ENCODE measurements around the gene NPTXR.
A peak's percentile ranks its signal among the peaks of the same experiment; 100 is the strongest.

NPTXR gene

GRCh38 chr22:38837414-38837928 is 6.4 kb downstream of the NPTXR start:
- H3K27me3 ChIP-seq (ENCODE audit: insufficient read depth, poor library complexity, severe bottlenecking): peaks cover 5% of the 10 kb centered on the region
- H3K9me3 ChIP-seq (ENCODE audit: severe bottlenecking): no peaks in the 10 kb centered on the region
- no peak overlapping the region for H3K4me3 ChIP-seq (ENCODE audit: severe bottlenecking)
- H3K4me1 ChIP-seq (ENCODE audit: insufficient read depth, poor library complexity, severe bottlenecking): peaks cover 3% of the 10 kb centered on the region
- DNase-seq (ENCODE audit: low spot score): no peak
- no peak for ATAC-seq (ENCODE audit: low read depth)
- TF ChIP-seq, protein P1, sequence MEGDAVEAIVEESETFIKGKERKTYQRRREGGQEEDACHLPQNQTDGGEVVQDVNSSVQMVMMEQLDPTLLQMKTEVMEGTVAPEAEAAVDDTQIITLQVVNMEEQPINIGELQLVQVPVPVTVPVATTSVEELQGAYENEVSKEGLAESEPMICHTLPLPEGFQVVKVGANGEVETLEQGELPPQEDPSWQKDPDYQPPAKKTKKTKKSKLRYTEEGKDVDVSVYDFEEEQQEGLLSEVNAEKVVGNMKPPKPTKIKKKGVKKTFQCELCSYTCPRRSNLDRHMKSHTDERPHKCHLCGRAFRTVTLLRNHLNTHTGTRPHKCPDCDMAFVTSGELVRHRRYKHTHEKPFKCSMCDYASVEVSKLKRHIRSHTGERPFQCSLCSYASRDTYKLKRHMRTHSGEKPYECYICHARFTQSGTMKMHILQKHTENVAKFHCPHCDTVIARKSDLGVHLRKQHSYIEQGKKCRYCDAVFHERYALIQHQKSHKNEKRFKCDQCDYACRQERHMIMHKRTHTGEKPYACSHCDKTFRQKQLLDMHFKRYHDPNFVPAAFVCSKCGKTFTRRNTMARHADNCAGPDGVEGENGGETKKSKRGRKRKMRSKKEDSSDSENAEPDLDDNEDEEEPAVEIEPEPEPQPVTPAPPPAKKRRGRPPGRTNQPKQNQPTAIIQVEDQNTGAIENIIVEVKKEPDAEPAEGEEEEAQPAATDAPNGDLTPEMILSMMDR (IDR thresholded peaks at IDR 0.05; ENCODE audit: poor library complexity, severe bottlenecking): no peak
- H3K36me3 ChIP-seq (ENCODE audit: low read depth): no peaks in the 10 kb centered on the region
- H3K27ac ChIP-seq (ENCODE audit: poor library complexity, severe bottlenecking): no peak overlapping the region

GRCh38 chr22:38835888-38836301 is 7.9 kb downstream of the NPTXR start:
- peak; percentile 59 for ATAC-seq (ENCODE audit: low read depth)
- no peak for DNase-seq (ENCODE audit: low spot score)
- Histone ChIP-seq H3K9me3 (ENCODE audit: severe bottlenecking) (no peaks in the 10 kb centered on the region), H3K27me3 (ENCODE audit: insufficient read depth, poor library complexity, severe bottlenecking) (no peaks in the 10 kb centered on the region), H3K27ac (ENCODE audit: poor library complexity, severe bottlenecking) (no peak overlapping the region), H3K4me3 (ENCODE audit: severe bottlenecking) (no peak overlapping the region), H3K36me3 (ENCODE audit: low read depth) (no peaks in the 10 kb centered on the region), H3K4me1 (ENCODE audit: insufficient read depth, poor library complexity, severe bottlenecking) (no peaks in the 10 kb centered on the region)
- TF ChIP-seq, protein P1 (IDR thresholded peaks at IDR 0.05; ENCODE audit: poor library complexity, severe bottlenecking): no peak

- Histone ChIP-seq H3K27me3 (ENCODE audit: insufficient read depth, poor library complexity, severe bottlenecking) (no peaks in the 10 kb centered on the region), H3K36me3 (ENCODE audit: low read depth) (no peaks in the 10 kb centered on the region), H3K4me3 (ENCODE audit: severe bottlenecking) (no peak overlapping the region), H3K27ac (ENCODE audit: poor library complexity, severe bottlenecking) (no peak overlapping the region), H3K4me1 (ENCODE audit: insufficient read depth, poor library complexity, severe bottlenecking) (no peaks in the 10 kb centered on the region), H3K9me3 (ENCODE audit: severe bottlenecking) (no peaks in the 10 kb centered on the region)
- TF ChIP-seq, protein P1 (IDR thresholded peaks at IDR 0.05; ENCODE audit: poor library complexity, severe bottlenecking): no peak
- ATAC-seq (ENCODE audit: low read depth) (no peak), DNase-seq (ENCODE audit: low spot score) (peak; percentile 23)
Observed at GRCh38 chr22:38834991-38835390, 8.8 kb downstream of the NPTXR start.

DNA sequence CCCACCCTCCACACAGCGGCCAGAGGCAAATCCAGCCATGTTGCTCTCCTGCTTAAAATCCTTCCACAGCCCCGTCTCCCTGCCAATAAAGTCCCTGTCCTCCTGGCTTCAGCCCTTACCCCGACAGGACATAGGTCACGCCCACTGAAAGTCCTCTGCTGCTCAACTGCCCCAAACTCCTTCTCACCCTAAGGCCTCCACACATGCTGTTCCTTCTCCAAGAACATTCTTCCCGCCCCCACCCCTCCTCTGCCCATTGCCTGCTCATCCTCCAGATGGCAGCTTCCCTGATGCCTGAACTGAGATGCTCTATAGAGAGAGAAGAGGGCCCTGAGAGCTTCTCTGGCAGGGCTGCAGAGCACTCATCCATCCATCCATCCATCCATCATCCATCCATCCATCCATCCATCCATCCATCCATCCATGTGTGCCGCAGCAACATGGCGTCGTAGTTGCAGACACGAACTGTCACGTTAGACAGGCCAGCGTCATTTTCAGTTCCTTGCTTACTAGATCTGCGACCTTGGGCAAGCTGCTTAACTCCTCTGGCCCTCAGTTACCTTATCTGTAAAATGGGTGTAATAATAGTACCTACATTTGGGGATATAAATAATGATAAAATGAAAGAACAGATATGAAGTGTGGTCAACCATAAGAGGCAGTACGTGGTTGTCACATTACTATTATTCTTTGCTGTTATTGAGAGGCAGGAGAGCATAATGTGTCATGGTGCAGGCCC is 9.4 kb downstream of the NPTXR start:
- no peaks in the 10 kb centered on the region for H3K4me1 ChIP-seq (ENCODE audit: insufficient read depth, poor library complexity, severe bottlenecking)
- no peak overlapping the region for H3K4me3 ChIP-seq (ENCODE audit: severe bottlenecking)
- TF ChIP-seq, protein P1 (IDR thresholded peaks at IDR 0.05; ENCODE audit: poor library complexity, severe bottlenecking): no peak
- ATAC-seq (ENCODE audit: low read depth): no peak
- no peaks in the 10 kb centered on the region for H3K9me3 ChIP-seq (ENCODE audit: severe bottlenecking)
- no peaks in the 10 kb centered on the region for H3K27me3 ChIP-seq (ENCODE audit: insufficient read depth, poor library complexity, severe bottlenecking)
- no peak overlapping the region for H3K27ac ChIP-seq (ENCODE audit: poor library complexity, severe bottlenecking)
- no peaks in the 10 kb centered on the region for H3K36me3 ChIP-seq (ENCODE audit: low read depth)
- peak; percentile 18 for DNase-seq (ENCODE audit: low spot score)

DNA sequence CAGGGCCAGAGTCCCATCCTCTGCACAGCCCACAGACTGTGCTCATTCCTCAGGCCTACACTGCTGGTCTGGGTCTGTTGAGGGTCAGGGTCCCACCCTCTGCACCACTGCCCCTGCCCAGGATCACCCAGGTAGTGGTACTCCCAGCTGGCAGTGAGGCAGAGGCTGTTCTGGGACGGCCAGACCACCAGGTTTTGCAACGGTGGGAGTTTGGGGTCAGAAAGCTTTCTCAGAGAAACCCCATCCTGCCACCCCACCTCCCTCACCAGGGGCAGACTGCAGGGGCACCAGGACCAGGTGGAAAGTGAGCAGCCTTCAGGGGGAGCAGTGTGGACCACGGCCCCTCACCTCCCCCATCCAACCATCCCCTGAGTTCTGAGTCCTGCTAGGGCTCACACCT is 10.8 kb downstream of the NPTXR start:
- no peaks in the 10 kb centered on the region for H3K36me3 ChIP-seq (ENCODE audit: low read depth)
- no peaks in the 10 kb centered on the region for H3K4me1 ChIP-seq (ENCODE audit: insufficient read depth, poor library complexity, severe bottlenecking)
- ATAC-seq (ENCODE audit: low read depth): no peak
- H3K27ac ChIP-seq (ENCODE audit: poor library complexity, severe bottlenecking): no peak overlapping the region
- TF ChIP-seq, protein P1 (IDR thresholded peaks at IDR 0.05; ENCODE audit: poor library complexity, severe bottlenecking): no peak
- H3K27me3 ChIP-seq (ENCODE audit: insufficient read depth, poor library complexity, severe bottlenecking): no peaks in the 10 kb centered on the region
- DNase-seq (ENCODE audit: low spot score): peak; percentile 25
- H3K9me3 ChIP-seq (ENCODE audit: severe bottlenecking): no peaks in the 10 kb centered on the region
- H3K4me3 ChIP-seq (ENCODE audit: severe bottlenecking): no peak overlapping the region

Measured in RWPE2 (cell line).